Hepatic stellate cell (primary cell): ENCODE measurements around the gene KLHDC8B.

ENCODE experiments used
- DNase-seq: peaks from one replicate; pipeline ENCODE4 v3.0.0; 2011; ENCODE audit warnings: low spot score

Gene KLHDC8B

GRCh38 chr3:49171119-49171774 lies at the start of gene KLHDC8B:
Gene KLHDC8B (plus strand): TSS chr3:49171598. CDS start chr3:49172770, 1,172 bp downstream.
- peak; percentile 92 for DNase-seq

DNA sequence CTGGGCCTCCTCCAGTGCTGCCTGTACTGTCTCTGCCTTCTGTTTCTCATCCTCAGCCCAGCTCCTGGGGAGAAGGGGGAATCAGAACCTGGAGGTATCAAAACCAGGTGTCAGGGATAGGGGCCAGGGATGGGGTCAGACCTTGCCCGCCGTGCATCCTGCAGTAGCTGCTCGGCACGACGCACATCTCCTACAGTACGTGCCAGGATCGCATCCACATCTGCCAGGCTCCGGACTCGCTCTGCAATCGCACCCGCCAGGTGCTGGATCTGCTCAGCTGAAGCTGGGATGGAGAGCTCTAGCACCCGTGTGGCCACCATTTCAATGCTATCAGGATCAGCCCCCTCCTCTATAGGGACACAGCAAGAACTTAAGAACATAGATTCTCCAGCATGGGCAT lies 49.4 kb upstream of the KLHDC8B start:
- no peak for DNase-seq

DNA sequence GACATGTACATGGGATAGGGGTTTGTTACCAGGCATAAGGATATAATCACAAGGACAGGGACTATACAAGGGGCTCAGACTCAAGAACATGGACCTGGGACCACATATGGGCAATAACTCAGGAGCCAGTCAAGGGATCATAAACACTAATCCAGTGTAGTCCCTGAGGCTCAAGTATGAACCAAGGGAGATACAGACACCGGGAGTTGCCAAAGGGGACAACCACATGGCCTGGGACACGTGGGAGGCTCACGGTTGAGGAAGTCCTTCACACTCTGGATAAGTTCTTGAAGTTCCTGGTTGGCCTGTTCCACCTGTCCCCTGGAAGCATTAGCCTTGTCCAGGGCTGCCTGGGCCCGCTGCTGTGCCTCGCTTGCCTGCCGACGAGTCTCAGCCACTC lies 48.9 kb upstream of the KLHDC8B start:
- DNase-seq, result no peak

- DNase-seq, result no peak
These were observed 48.4 kb upstream of the KLHDC8B start for GRCh38 chr3:49122886-49123545.

- no peak for DNase-seq
These were observed 47.7 kb upstream of the KLHDC8B start for GRCh38 chr3:49123687-49124086.

GRCh38 chr3:49124203-49124602 lies 47.2 kb upstream of the KLHDC8B start:
- DNase-seq, result no peak

DNA sequence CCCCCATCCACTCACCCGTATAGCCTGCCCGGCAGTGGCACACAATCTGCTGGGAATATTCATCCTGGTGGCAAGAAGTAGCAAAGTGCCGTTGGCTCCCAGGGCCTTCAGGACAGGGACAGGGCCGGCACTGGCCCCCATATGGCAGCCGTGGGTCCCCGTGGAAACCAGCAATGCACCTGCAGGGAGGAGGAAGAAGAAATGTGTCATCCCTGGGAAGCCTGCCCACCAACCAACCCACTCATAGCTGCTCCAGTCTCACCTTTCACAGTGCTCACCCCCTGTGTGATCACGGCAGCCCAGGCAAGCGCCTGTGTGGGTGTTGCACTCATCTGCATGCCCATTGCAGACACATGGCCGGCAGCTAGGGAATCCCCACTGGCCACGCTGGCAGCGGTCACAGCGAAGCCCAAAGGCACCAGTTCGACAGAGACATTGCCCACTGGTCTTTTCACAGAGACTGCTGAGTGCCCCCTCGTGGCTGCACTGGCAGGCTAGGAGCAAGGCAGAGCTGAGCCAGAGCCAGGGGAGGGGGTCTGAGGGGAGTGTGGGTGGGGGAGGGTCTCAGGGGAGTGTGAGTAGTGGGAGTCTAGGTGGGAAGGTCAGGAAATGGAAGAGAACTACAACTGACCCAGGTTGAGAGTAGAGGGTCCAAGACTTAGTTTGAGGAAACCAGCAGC lies 46.3 kb upstream of the KLHDC8B start:
- no peak for DNase-seq

DNA sequence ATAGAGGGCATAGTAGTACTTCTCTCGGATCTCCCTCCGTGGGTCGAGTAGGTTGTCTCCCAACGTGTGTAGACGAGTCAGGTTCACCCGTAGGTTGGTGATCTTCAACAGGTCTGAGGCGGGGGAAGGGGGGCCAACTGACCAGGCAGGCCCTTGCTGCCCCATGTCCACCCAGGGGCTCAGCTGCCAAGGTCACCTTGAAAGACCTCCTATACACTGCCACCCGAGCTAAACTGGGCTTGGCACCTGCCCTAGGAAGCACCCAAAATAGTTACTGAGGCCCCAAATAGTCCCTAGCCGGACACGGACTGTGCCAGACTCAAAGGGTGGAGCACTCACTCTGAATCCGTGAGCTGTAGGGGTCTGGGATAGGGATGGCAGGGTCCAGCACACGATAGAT lies 40.4 kb upstream of the KLHDC8B start:
- no peak for DNase-seq

GRCh38 chr3:49131576-49131975 lies 39.8 kb upstream of the KLHDC8B start:
- DNase-seq, result no peak

GRCh38 chr3:49132073-49132436 lies 39.3 kb upstream of the KLHDC8B start:
- DNase-seq, result peak; percentile 27

GRCh38 chr3:49132437-49133225 lies 38.8 kb upstream of the KLHDC8B start, which contains the start of gene LAMB2:
Gene LAMB2 (minus strand): TSS chr3:49133050. CDS start chr3:49132867, 183 bp downstream.
- peak; percentile 89 for DNase-seq

DNA sequence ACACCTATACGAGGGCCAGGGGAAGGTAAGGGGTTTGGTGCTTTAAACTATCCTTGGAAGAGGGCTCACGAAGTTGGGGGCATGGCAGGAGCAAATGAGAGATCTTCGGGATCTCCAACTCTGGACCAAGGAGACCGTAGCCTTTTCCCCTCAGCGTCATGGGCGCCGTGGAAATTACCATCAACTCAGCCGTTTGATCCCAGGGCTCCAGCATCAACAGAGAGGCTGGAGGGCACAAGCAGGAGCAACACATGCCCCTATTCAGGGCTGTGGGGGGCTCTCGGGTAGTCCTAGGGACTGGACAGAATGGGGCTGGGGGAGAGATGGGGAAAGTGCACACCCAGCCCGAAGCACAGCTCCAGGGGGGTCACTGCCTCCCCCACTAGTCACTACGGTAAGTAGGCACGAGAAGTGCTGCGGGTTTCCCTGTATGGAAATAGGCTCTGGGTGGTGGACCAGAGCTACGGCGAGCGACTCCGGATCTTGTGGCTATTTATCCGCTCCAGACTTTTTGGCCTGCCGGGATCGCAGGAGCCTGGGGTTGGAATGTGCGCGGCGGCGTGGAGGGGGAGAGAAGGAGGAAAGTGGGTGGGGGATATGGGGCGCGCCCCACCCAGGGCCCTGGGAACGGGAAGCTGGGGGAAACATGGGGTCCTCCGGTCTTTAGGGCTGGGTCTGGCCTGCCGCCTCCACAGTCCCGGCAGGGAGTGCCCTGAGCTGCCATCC lies 38.0 kb upstream of the KLHDC8B start:
- peak; percentile 96 for DNase-seq

- no peak for DNase-seq
These were observed 36.7 kb upstream of the KLHDC8B start for GRCh38 chr3:49134471-49135265.

- no peak for DNase-seq
These were observed 35.9 kb upstream of the KLHDC8B start for GRCh38 chr3:49135499-49135898.

DNA sequence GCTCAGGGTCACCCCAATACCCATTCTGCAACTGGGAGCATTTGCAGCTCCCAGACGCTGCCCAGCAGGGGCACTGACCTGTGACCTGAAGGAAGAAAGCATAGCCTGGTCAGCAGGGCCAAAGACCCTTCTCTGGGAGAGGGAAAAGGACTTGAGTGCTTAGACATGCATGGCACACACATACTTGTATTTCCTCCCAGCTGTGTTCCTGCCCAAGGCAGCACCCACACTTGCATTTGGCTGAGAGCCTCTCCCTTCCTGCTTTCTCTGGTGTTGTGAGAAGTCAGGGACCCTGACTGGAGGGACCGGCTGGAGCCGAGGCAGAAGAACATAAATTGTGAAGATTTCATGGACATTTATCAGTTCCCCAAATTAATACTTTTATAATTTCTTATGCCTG lies 31.3 kb upstream of the KLHDC8B start:
- DNase-seq, result no peak

- DNase-seq, result no peak
These were observed 23.2 kb upstream of the KLHDC8B start for GRCh38 chr3:49148159-49148558.

GRCh38 chr3:49151610-49152009 lies 19.8 kb upstream of the KLHDC8B start:
- DNase-seq, result no peak

- no peak for DNase-seq
These were observed 18.0 kb upstream of the KLHDC8B start for GRCh38 chr3:49153349-49153912.

DNA sequence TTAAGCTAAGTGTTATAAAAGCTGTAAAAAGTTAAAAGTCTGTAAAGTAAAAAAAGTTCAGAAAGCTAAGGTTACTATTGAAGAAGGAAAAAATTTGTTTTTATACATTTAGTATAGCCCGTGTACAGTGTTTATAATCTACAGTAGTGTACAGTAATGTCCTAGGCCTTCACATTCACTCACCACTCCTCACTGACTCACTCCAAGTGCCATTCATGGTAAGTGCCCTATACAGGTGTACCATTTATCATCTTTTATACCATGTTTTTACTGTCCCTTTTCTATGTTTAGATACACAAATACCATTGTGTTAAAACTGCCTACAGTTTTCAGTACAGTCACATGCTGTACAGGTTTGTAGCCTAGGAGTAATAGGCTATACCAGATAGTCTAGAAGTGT lies 14.1 kb upstream of the KLHDC8B start:
- no peak for DNase-seq

GRCh38 chr3:49158103-49158709 lies 13.2 kb upstream of the KLHDC8B start:
- no peak for DNase-seq
